SU-DHL-6 (cell line): ENCODE measurements around the gene CLSTN2.

Experiments used
- H2AFZ ChIP-seq: fragments of 200-600 bp; sonication (generic); 2 replicates; pipeline ENCODE4 v1.6.1; 2014; ENCODE audit warnings: low read depth, mild to moderate bottlenecking, moderate library complexity, mixed read lengths, antibody characterized with exemption, low read length; ENCODE audit not compliant: severe bottlenecking
- H3F3A ChIP-seq: fragments of 200-600 bp; shearing (Covaris generic); 2 replicates; pipeline ENCODE4 v1.6.0; 2016; ENCODE audit warnings: antibody characterized with exemption, mild to moderate bottlenecking; ENCODE audit not compliant: insufficient read depth
- H3K27ac ChIP-seq: fragments of 200-600 bp; sonication (generic); 2 replicates; pipeline ENCODE4 v1.5.1; 2016; ENCODE audit warnings: low read depth, mild to moderate bottlenecking, low read length, moderate library complexity, mixed read lengths
- H3K27me3 ChIP-seq: fragments of 200-600 bp; sonication (generic), shearing (Covaris generic); 2 replicates; pipeline ENCODE4 v1.6.0; 2014; ENCODE audit warnings: mild to moderate bottlenecking, low read length
- H3K36me3 ChIP-seq: fragments of 200-600 bp; sonication (generic); 2 replicates; pipeline ENCODE4 v1.6.1; 2014; ENCODE audit warnings: mild to moderate bottlenecking, low read length, mixed read lengths
- H3K4me2 ChIP-seq: fragments of 300-600, 200-600 bp; shearing (Covaris generic), sonication (generic); 2 replicates; pipeline ENCODE4 v1.6.0; 2014; ENCODE audit warnings: low read length, low read depth, mild to moderate bottlenecking; ENCODE audit not compliant: poor library complexity, severe bottlenecking
- H3K4me3 ChIP-seq: fragments of 200-600 bp; sonication (generic); 2 replicates; pipeline ENCODE4 v1.5.1; 2014; ENCODE audit warnings: antibody characterized with exemption, low read length, mild to moderate bottlenecking, mixed read lengths; ENCODE audit not compliant: insufficient read depth, poor library complexity, severe bottlenecking
- H3K79me2 ChIP-seq: fragments of 200-600 bp; sonication (generic); 2 replicates; pipeline ENCODE4 v1.6.1; 2014; ENCODE audit warnings: mild to moderate bottlenecking, low read length, moderate library complexity; ENCODE audit not compliant: insufficient read depth
- H3K9ac ChIP-seq: fragments of 200-600 bp; sonication (generic); 2 replicates; pipeline ENCODE4 v1.7.0; 2014; ENCODE audit warnings: mild to moderate bottlenecking, low read length
- H3K9me2 ChIP-seq: fragments of 200-600 bp; sonication (generic); replicated peaks from 2 replicates; pipeline ENCODE4 v1.6.1; 2014; ENCODE audit warnings: low read length; ENCODE audit not compliant: insufficient read depth
- H3K9me3 ChIP-seq: fragments of 200-600 bp; sonication (generic); 2 replicates; pipeline ENCODE4 v1.6.1; 2014; ENCODE audit warnings: low read length, mixed read lengths; ENCODE audit not compliant: insufficient read depth
- H4K20me1 ChIP-seq: fragments of 200-600 bp; sonication (generic); 2 replicates; pipeline ENCODE4 v1.6.1; 2014; ENCODE audit warnings: low read depth, mild to moderate bottlenecking, antibody characterized with exemption, low read length, moderate library complexity, mixed read lengths
- CTCF ChIP-seq: fragments of 200-600 bp; sonication (generic); IDR thresholded peaks from one replicate; pipeline ENCODE4 v1.5.1; 2017; ENCODE audit warnings: antibody characterized with exemption, mild to moderate bottlenecking, low read length, moderate library complexity; ENCODE audit not compliant: insufficient read depth, poor library complexity, severe bottlenecking
- EZH2phosphoT487 ChIP-seq: fragments of 200-600 bp; sonication (generic), shearing (Covaris generic); conservative IDR thresholded peaks from 2 replicates; pipeline ENCODE4 v1.6.1; 2018; ENCODE audit warnings: mild to moderate bottlenecking, antibody characterized with exemption, low read length, moderate library complexity, mixed read lengths

The CLSTN2 gene

DNA sequence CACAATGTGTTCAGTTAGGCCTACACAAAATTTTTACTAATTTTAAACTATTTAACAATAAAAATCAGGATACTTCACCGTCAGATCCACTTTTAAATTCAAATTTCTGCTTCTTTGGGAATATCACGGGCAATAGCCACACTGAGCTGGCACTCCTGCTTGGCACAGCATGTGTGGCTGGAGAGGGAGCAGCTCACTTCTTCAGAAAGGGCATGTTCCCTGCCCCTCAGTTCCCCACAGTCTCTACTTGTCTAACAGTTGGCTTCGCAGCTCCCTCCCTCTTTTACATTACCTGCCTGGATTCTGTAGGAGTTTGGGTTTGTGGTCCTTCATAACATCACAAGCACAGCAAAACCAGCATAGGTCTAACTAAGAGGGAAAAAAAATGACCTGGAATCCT, 666.9 kb downstream of the CLSTN2 start:
- H3K4me2 ChIP-seq, result no peak overlapping the region
- no peak overlapping the region for H3K9ac ChIP-seq
- no peaks in the 10 kb centered on the region for H3K9me2 ChIP-seq
- no peak overlapping the region for H2AFZ ChIP-seq
- H3K27me3 ChIP-seq, result no peaks in the 10 kb centered on the region
- H3F3A ChIP-seq, result no peaks in the 10 kb centered on the region
- no peak overlapping the region for H3K4me3 ChIP-seq
- H3K27ac ChIP-seq, result no peak overlapping the region
- no peaks in the 10 kb centered on the region for H3K9me3 ChIP-seq
- H3K79me2 ChIP-seq, result no peaks in the 10 kb centered on the region
- TF ChIP-seq CTCF, result no peak
- TF ChIP-seq EZH2phosphoT487, result no peak
- no peaks in the 10 kb centered on the region for H3K36me3 ChIP-seq
- no peaks in the 10 kb centered on the region for H4K20me1 ChIP-seq

GRCh38 chr3:140602781-140603180, 667.8 kb downstream of the CLSTN2 start:
- H3F3A ChIP-seq, result no peaks in the 10 kb centered on the region
- H3K79me2 ChIP-seq, result no peaks in the 10 kb centered on the region
- no peaks in the 10 kb centered on the region for H4K20me1 ChIP-seq
- no peak overlapping the region for H2AFZ ChIP-seq
- no peak overlapping the region for H3K27ac ChIP-seq
- no peak overlapping the region for H3K4me2 ChIP-seq
- H3K27me3 ChIP-seq, result no peaks in the 10 kb centered on the region
- no peaks in the 10 kb centered on the region for H3K9me2 ChIP-seq
- H3K9ac ChIP-seq, result no peak overlapping the region
- H3K9me3 ChIP-seq, result no peaks in the 10 kb centered on the region
- no peaks in the 10 kb centered on the region for H3K36me3 ChIP-seq
- TF ChIP-seq EZH2phosphoT487, result no peak
- no peak for TF ChIP-seq CTCF
- no peak overlapping the region for H3K4me3 ChIP-seq

DNA sequence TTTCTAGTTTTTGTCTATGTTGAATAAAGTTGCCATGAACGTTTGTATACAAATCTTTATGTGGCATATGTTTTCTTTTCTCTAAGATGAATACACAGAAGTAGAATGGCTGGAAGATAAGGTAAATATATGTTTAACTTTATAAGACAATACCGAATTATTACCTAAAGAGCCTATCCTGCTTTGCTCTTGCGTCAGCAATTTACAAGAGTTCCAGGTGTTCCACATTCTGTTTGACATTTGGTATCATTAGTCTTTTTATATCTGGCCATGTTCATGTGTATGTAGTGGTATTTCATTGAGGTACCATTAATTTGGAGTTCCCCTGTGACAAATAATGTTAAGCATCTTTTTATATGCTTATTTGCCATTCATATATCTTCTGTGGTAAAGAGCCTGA, 668.8 kb downstream of the CLSTN2 start:
- H4K20me1 ChIP-seq, result no peaks in the 10 kb centered on the region
- H3K9me3 ChIP-seq, result no peaks in the 10 kb centered on the region
- no peak overlapping the region for H3K4me3 ChIP-seq
- H3K4me2 ChIP-seq, result no peak overlapping the region
- H3K79me2 ChIP-seq, result no peaks in the 10 kb centered on the region
- no peak overlapping the region for H2AFZ ChIP-seq
- no peaks in the 10 kb centered on the region for H3F3A ChIP-seq
- TF ChIP-seq CTCF, result no peak
- no peak for TF ChIP-seq EZH2phosphoT487
- no peak overlapping the region for H3K27ac ChIP-seq
- H3K9ac ChIP-seq, result no peak overlapping the region
- H3K36me3 ChIP-seq, result no peaks in the 10 kb centered on the region
- H3K9me2 ChIP-seq, result no peaks in the 10 kb centered on the region
- no peaks in the 10 kb centered on the region for H3K27me3 ChIP-seq

GRCh38 chr3:140610544-140610943, 675.6 kb downstream of the CLSTN2 start:
- H3K36me3 ChIP-seq, result no peaks in the 10 kb centered on the region
- no peak overlapping the region for H3K9ac ChIP-seq
- H4K20me1 ChIP-seq, result no peaks in the 10 kb centered on the region
- no peaks in the 10 kb centered on the region for H3K9me2 ChIP-seq
- no peaks in the 10 kb centered on the region for H3K79me2 ChIP-seq
- no peak overlapping the region for H3K4me2 ChIP-seq
- TF ChIP-seq EZH2phosphoT487 (no peak), CTCF (no peak)
- H3K4me3 ChIP-seq, result no peak overlapping the region
- H3K27ac ChIP-seq, result no peak overlapping the region
- H2AFZ ChIP-seq, result no peak overlapping the region
- H3F3A ChIP-seq, result no peaks in the 10 kb centered on the region
- H3K27me3 ChIP-seq, result no peaks in the 10 kb centered on the region
- H3K9me3 ChIP-seq, result no peaks in the 10 kb centered on the region
